HL-60/S4 (cell line): ENCODE data around the gene PARL.

Experiments used
- in situ Hi-C: fragments of 300-500 bp; cut with MboI; formaldehyde crosslinking; loops from 2 replicates; pipeline ENCODE4 v1.14.3; 2022; ENCODE audit warnings: low sequenced_read_pairs

The PARL gene, protein sequence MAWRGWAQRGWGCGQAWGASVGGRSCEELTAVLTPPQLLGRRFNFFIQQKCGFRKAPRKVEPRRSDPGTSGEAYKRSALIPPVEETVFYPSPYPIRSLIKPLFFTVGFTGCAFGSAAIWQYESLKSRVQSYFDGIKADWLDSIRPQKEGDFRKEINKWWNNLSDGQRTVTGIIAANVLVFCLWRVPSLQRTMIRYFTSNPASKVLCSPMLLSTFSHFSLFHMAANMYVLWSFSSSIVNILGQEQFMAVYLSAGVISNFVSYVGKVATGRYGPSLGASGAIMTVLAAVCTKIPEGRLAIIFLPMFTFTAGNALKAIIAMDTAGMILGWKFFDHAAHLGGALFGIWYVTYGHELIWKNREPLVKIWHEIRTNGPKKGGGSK

GRCh38 chr3:183884427-183885296, at the start of gene PARL:
Gene PARL, minus strand, starts transcription at chr3:183884880. Its CDS starts 34 bp downstream, at chr3:183884846.
- in situ Hi-C loops = loop anchor here (25.0 kb wide), 2 partner anchors 422 to 653 kb away; no protein-coding TSS in a partner anchor

DNA sequence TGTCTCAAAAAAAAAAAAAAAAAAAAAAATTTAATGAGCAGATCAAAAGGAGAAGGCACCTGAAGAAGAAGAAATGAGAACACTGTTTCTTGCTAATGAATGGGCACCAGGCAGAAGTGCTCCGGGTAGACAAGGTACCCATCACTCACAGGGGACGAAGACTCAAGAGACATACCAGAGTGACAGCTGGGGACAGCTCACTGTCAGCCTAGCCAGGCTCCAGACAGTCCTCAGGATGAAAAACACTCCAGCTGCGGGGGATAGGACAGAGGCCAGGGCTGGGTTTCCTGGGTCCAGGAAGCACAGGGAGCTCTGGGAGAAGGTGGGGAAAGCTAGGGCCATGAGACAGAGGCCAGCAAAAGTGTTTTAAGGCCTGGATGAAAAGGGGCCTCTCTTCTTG, 48.5 kb upstream of the PARL start:
- in situ Hi-C loops = no loop called here

GRCh38 chr3:183931881-183932280, 47.2 kb upstream of the PARL start:
- in situ Hi-C loops = no loop called here

GRCh38 chr3:183930086-183930485, 45.4 kb upstream of the PARL start:
- in situ Hi-C loops = no loop called here

GRCh38 chr3:183927059-183927458, 42.4 kb upstream of the PARL start:
- in situ Hi-C loops = no loop called here

- in situ Hi-C loops = no loop called here
Measured at GRCh38 chr3:183924956-183925355, 40.3 kb upstream of the PARL start.

DNA sequence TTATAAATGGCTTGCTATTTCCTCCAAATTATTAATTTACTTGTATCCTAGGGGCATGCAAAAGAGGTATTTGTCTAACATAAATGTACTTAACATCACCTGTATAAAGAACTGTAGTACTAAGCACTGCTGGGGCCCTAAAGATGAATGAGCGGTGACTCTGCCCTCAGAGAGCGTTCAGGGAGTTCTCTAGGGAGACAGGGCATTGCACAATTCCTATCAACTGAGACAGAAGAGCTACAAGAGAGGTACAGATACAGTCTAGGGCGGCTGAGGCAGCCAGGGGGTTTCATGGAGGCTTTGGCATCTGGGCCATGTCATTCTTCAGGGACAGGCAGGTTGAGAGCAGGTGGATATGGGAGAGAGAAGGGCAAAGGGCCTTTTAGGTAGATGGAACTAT, 39.9 kb upstream of the PARL start:
- in situ Hi-C loops = no loop called here

DNA sequence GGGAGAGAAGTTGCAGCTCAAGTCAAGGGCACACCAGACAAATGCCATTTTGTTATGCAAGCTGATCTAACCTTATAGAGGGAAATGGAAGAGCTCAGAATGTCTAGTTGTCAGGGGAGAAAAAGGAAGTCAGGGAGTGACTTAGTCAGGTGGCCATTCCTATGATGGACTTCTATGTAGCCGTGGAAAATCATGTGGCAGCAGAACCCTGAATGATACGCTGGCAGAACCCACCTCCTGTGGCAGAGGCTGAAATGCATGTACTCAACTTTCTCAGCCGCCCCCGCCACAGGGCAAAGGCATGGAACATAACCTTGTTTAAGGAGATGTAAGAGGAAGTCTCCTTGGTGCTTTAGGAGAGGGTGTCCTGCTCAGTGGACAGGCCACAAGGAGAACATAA, 37.7 kb upstream of the PARL start:
- in situ Hi-C loops = no loop called here

GRCh38 chr3:183921096-183921495, 36.4 kb upstream of the PARL start:
- in situ Hi-C loops = no loop called here

GRCh38 chr3:183920416-183920815, 35.7 kb upstream of the PARL start:
- in situ Hi-C loops = no loop called here

DNA sequence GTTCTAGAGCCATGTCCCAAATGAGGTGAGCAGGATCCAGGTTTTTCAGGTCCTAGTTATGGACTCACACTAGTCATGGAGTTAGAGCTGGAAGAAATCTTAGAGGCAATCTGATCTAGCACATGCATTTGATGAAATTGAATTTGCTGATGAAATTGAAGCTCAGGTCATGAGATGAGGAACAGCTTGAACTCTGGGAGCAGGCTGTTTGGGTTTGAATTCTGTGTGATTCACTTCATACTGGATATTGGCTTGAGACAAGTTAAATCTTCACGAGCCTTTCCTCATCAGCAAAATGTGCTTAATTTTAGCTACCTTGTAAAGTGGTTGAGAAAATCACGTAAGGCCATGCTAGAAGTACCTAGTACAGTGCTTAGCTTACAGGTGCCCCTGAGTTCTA, 33.5 kb upstream of the PARL start:
- in situ Hi-C loops = no loop called here

DNA sequence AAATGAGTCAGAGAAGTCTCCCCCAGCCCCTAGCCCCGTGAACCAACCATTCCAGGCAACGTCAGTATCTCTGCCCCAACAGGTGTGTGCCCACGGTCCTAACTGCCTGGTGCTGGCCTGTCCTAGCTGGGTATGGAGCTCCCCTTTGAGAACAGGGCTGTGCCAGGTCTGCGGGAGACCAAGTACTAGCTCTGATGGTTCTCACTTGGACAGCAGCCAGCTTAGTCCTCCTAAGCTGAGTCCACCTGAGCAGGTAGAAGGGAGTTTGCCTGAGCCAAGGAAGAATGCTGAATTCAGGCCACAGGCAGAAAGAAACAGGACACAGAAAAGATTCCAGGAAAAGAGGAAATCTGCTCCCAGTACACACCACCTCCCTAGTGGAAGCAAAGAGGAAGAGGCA, 33.1 kb upstream of the PARL start:
- in situ Hi-C loops = no loop called here

DNA sequence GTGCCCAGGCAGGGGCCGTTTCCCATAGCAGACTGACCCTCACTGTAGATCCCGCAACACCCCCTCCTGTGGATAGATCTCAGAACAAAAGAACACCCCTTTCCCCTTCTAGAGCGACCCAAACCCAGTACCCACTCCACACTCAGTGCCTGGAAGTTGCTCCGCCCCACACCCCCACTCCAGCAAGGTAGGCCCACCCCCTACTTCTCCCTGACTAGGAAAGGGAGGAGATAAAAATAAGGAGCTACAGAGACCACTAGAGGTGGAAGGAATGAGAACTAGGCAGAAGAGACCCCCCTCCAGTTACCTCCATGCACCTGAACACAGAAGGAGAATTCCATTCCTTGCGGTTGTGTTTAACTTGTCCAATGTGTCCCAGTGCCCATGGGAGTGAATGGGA, 30.2 kb upstream of the PARL start:
- in situ Hi-C loops = no loop called here

GRCh38 chr3:183913580-183913920, 28.9 kb upstream of the PARL start:
- in situ Hi-C loops = no loop called here

DNA sequence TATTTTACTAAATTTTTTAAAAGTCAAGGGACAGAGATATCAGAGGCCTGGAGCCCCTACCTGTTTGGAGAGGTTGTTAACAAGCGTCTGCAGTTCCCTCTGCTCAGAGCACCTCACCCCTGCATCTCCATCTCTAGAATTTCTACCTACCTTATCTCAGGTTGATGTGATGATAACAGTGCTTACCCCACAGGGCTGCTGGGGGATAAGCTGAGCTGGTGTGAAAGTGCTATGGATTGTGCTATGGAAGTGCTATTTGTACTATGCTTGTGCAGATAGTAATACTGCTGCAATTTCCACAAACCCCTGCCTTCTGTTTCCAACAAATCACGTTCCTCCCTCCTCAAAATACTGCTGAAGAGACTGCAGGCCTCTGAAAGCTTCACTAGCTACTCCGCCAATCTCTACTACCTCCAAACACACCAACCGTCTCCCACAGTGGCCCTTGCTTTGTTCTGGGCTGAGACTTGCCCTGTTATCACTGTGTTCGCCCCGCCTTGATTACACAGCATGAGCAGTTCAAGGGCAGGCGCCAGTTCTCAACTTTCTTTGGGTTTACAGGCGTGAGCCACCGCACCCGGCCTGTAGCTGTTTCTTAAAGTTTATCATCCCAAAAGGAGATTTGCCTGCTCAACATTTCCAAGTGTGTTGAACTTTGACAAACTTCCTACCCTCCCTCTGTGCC, 28.4 kb upstream of the PARL start:
- in situ Hi-C loops = no loop called here

GRCh38 chr3:183911763-183912506, 27.3 kb upstream of the PARL start:
- in situ Hi-C loops = no loop called here

DNA sequence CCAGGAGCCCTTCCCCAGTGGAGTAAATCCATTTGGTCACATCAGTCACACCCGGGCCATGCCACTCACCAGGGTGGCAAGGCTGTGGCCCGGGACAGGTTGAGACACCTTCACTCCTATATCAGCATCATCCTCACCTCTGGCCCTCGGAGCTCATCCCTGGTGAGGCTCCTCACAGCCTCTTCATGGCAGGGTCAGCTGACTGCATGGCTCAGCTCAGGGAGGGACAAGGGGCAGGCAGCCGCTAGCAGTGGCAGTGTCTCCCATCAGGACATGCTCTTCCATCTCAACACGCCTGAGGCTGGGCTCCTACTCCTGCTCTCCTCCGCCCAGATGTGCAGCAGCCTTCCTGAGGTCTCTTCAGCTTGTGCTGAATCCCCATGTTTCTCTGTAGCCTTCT, 26.4 kb upstream of the PARL start:
- in situ Hi-C loops = no loop called here

DNA sequence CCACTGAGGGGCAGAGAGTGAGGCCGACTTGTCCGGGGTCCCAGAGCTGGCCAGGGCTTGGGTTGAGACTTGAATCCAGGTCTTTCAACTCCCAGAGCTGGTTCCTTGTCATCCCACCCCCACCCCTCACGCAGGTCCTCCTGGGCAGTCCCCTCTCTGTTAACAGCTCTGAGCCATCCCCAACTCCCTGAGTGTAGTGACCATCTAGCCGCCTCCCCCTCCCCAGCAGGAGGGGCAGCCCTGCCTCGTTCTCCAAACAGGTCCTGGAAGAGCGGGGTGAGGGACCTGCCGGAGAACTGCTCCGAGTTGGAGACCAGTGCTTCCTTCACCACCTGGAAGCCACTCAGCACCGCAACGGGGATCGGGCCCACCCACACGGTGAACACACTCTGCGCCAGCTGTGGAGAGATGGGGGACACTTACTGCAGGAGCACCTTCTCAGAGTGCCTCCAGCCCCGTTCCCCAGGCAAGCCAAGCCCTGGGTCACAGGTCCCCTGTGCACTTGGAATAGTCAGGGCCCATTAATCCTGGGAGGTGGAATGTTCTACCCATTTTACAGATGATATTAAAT, 24.4 kb upstream of the PARL start:
- in situ Hi-C loops = no loop called here

DNA sequence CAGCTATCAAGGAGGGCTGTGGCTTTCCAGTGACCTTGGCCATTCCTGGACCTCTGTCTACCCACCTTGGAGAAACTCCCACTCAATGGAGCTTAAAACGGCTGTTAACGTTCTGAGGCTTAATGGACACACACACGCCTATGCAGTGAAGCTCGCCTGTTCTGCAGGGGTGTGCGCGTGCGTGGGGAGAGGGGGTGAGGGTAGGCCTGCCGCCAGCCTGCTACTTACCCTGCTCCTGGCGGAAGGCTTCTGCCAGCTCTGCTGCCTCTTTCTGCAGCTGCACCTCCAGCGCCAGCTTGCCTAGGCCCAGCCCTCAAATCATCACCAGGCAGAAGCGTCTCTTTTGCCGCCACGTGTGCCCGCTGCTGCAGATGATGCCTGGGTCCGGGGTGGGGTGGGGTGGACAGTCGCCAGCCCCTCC, 23.2 kb upstream of the PARL start:
- in situ Hi-C loops = no loop called here

GRCh38 chr3:183907176-183907575, 22.5 kb upstream of the PARL start:
- in situ Hi-C loops = no loop called here
